Right lobe of liver (tissue), 6 donors: ENCODE measurements around the gene APMAP. TPM values are rescaled to one million over a fixed set of nuclear protein-coding genes. Genes with fewer than 3 reads are reported as not detected.

ENCODE experiments used
- ATAC-seq, 4 donors: fragments of 200-7000 bp; cut with Tn5 transposase; one replicate each; pipeline ENCODE4 v1.9.1; 2020; ENCODE audit warnings: mild to moderate bottlenecking in 4 of 4, moderate library complexity in 4 of 4
- DNase-seq, 3 donors: peaks; one replicate each; pipeline ENCODE4 v3.0.0-alpha.2; 2020
- H3K27ac ChIP-seq, 3 donors: fragments of 200-600 bp; one replicate each; pipeline ENCODE4 v1.8.0; 2022
- H3K27me3 ChIP-seq, 2 donors: fragments of 200-600 bp; one replicate each; pipeline ENCODE4 v1.8.0; 2022
- H3K36me3 ChIP-seq, 4 donors: fragments of 200-600 bp; sonication (generic) in 1 of 4; one replicate each; pipeline versions ENCODE4 v1.5.1 to v1.8.0; 2017 to 2022; ENCODE audit warnings: control low read depth in 1 of 4
- H3K4me1 ChIP-seq, 4 donors: fragments of 200-600 bp; sonication (generic) in 1 of 4; one replicate each; pipeline versions ENCODE4 v1.5.1 to v1.8.0; 2017 to 2022; ENCODE audit warnings: control low read depth in 1 of 4
- H3K4me3 ChIP-seq, 3 donors: fragments of 200-600 bp; one replicate each; pipeline ENCODE4 v1.8.0; 2022
- H3K9me3 ChIP-seq, 4 donors: fragments of 200-600 bp; sonication (generic) in 1 of 4; one replicate each; pipeline versions ENCODE4 v1.5.1 to v1.8.0; 2017 to 2022; ENCODE audit warnings: control low read depth in 1 of 4
- POLR2A ChIP-seq: fragments of 450-650 bp; IDR thresholded peaks from one replicate; pipeline ENCODE4 v1.6.1; 2017; ENCODE audit warnings: antibody characterized with exemption, mild to moderate bottlenecking
- WGBS: methylation state at CpG from one replicate; pipeline ENCODE4 v1.1.6; 2018; ENCODE audit warnings: low coverage, low lambda C conversion rate; ENCODE audit not compliant: insufficient coverage; ENCODE audit errors: missing lambda C conversion rate; 5-methylcytosine and 5-hydroxymethylcytosine counted together
- intact Hi-C, 2 donors: fragments of 100-400 bp; cut with DNase I; formaldehyde crosslinking; loops; one replicate each; pipeline versions ENCODE4 v1.11.2 to v1.14.1; 2022
- total RNA-seq, 6 experiments: library from RNA; depleted of rRNA in 2 of 6; stranded (reverse); fragments of >200 nt in 2 of 6; fragmentation: NEBNext Ultra II Directional in 3 of 6; extraction: Animal tissue kit (Norgen Biotek cat#: 25700) in 3 of 6; gene quantifications; one replicate each; pipeline versions ENCODE4 v1.1.0 to v1.2.4, GENCODE V29; 2016 to 2023
- TF ChIP-seq, protein P1 (sequence below), 4 donors: fragments of 200-600 bp in 3 of 4; fragments of 450-650 bp in 1 of 4; IDR thresholded peaks; one replicate each; pipeline versions ENCODE4 v1.5.1 to v1.8.0; 2016 to 2022; ENCODE audit warnings: antibody characterized with exemption in 4 of 4, mild to moderate bottlenecking in 2 of 4
- donor health status: DM: no; HTN: yes; CAD: no.
- donor health status: DM: no; HTN: no; CAD: no.
- donor health status: DM: no; HTN: no; CAD: no.
- donor health status: DM: no; HTN: yes; CAD: no.
- donor health status: DM: no; HTN: yes; CAD: no.

APMAP gene
- total RNA-seq, 6 experiments from 2014 or later, result 130 to 210 (median 140) TPM

- H3K36me3 ChIP-seq, result no peaks in the 10 kb centered on the region
- peaks cover 0 to 6% (median under 1%) of the 10 kb centered on the region in 4 donors for H3K4me1 ChIP-seq
- H3K4me3 ChIP-seq, result no peak overlapping the region
- DNase-seq, result peak in 1 of 3 donors; percentile 33
- peak in 1 of 4 donors; percentile 38 for ATAC-seq
- no peak for TF ChIP-seq POLR2A
- TF ChIP-seq, protein P1, sequence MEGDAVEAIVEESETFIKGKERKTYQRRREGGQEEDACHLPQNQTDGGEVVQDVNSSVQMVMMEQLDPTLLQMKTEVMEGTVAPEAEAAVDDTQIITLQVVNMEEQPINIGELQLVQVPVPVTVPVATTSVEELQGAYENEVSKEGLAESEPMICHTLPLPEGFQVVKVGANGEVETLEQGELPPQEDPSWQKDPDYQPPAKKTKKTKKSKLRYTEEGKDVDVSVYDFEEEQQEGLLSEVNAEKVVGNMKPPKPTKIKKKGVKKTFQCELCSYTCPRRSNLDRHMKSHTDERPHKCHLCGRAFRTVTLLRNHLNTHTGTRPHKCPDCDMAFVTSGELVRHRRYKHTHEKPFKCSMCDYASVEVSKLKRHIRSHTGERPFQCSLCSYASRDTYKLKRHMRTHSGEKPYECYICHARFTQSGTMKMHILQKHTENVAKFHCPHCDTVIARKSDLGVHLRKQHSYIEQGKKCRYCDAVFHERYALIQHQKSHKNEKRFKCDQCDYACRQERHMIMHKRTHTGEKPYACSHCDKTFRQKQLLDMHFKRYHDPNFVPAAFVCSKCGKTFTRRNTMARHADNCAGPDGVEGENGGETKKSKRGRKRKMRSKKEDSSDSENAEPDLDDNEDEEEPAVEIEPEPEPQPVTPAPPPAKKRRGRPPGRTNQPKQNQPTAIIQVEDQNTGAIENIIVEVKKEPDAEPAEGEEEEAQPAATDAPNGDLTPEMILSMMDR (IDR thresholded peaks at IDR 0.05), result no peak
- no peak overlapping the region for H3K27ac ChIP-seq
- H3K27me3 ChIP-seq, result no peaks in the 10 kb centered on the region
- H3K9me3 ChIP-seq, result no peaks in the 10 kb centered on the region
- intact Hi-C loops, result loop anchor here (5.0 to 10.0 kb wide), 2 partner anchors 63 to 176 kb away; no protein-coding TSS in a partner anchor
- 78% methylated on average over 11 of the region's 12 CpGs for WGBS
Measured at GRCh38 chr20:24998631-24999445, 6.3 kb upstream of the APMAP start.

DNA sequence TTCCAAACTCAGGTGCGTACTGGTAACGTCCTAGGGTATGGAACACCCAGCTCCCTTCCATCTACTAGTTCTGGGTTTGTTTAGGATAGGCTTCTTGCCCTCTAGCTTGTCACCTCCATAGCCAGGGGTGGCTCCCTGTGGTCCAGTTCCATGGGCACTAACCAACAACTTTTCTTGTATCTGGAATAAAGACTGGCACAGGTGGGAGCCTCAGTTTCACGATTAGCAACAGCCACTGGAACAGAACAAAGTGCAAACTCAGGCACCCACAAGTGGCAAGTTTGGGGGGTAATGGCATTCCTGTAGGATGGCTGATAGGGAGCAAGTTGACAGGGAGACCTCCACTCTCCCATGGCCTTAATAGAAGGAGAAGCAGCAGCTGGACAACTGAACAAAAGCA, 5.6 kb upstream of the APMAP start:
- H3K9me3 ChIP-seq, result no peaks in the 10 kb centered on the region
- no CpG with 5 or more reads among the region's 3 CpGs for WGBS
- H3K27ac ChIP-seq, result no peak overlapping the region
- ATAC-seq, result peak in 1 of 4 donors; percentile 11
- peak in 1 of 3 donors; percentile 42 for DNase-seq
- no peak overlapping the region for H3K4me3 ChIP-seq
- intact Hi-C loops, result loop anchor here (5.0 to 10.0 kb wide), 2 partner anchors 64 to 177 kb away; no protein-coding TSS in a partner anchor
- TF ChIP-seq POLR2A, result no peak
- TF ChIP-seq, protein P1 (IDR thresholded peaks at IDR 0.05), result no peak
- H3K27me3 ChIP-seq, result no peaks in the 10 kb centered on the region
- H3K4me1 ChIP-seq, result peaks cover 0 to 10% (median 4%) of the 10 kb centered on the region in 4 donors
- H3K36me3 ChIP-seq, result no peaks in the 10 kb centered on the region

- ATAC-seq, result no peak
- peaks cover 0 to 12% (median 4%) of the 10 kb centered on the region in 4 donors for H3K4me1 ChIP-seq
- no peak for TF ChIP-seq POLR2A
- TF ChIP-seq, protein P1 (IDR thresholded peaks at IDR 0.05), result no peak
- peak in 1 of 3 donors; percentile 30 for DNase-seq
- no peaks in the 10 kb centered on the region for H3K27me3 ChIP-seq
- no peaks in the 10 kb centered on the region for H3K36me3 ChIP-seq
- H3K27ac ChIP-seq, result no peak overlapping the region
- no peak overlapping the region for H3K4me3 ChIP-seq
- intact Hi-C loops, result loop anchor here (5.0 to 10.0 kb wide), 2 partner anchors 66 to 178 kb away; no protein-coding TSS in a partner anchor
- WGBS, result 60% methylated on average over 6 of the region's 9 CpGs
- no peaks in the 10 kb centered on the region for H3K9me3 ChIP-seq
Measured at GRCh38 chr20:24996449-24997377, 4.2 kb upstream of the APMAP start.

- Histone ChIP-seq H3K4me3 (no peak overlapping the region), H3K36me3 (no peaks in the 10 kb centered on the region), H3K4me1 (peaks cover 0 to 16% (median 4%) of the 10 kb centered on the region in 4 donors), H3K27me3 (no peaks in the 10 kb centered on the region), H3K9me3 (no peaks in the 10 kb centered on the region), H3K27ac (no peak overlapping the region)
- WGBS, result 64% methylated on average over 5 of the region's 9 CpGs
- DNase-seq (peak in 1 of 3 donors; percentile 36), ATAC-seq (no peak)
- intact Hi-C loops, result loop anchor here (5.0 to 10.0 kb wide), 2 partner anchors 66 to 179 kb away; no protein-coding TSS in a partner anchor
- TF ChIP-seq, protein P1 (IDR thresholded peaks at IDR 0.05), result no peak
- no peak for TF ChIP-seq POLR2A
Measured at GRCh38 chr20:24995741-24996448, 3.3 kb upstream of the APMAP start.
